GM12878 (cell line): ENCODE data around the gene DCUN1D4. TPM values are rescaled to one million over a fixed set of nuclear protein-coding genes. Genes with fewer than 3 reads are reported as not detected.

Source experiments
- ATAC-seq: fragments of 200-7000 bp; cut with Tn5 transposase; 3 replicates; pipeline ENCODE4 v1.9.1; 2020; ENCODE audit warnings: mild to moderate bottlenecking, moderate library complexity
- BruUV-seq: library from RNA; stranded (reverse); fragments of 400-500 nt; replicated peaks from 2 replicates; lab custom pipeline; 2021; lab: Mats Ljungman, UMichigan
- CTCF ChIA-PET: fragments of 300-600 bp; sonication (Branson Sonifier 250); formaldehyde crosslinking; extraction: SDS; loops from one replicate; lab custom pipeline; 2021; ENCODE audit warnings: inconsistent platforms; lab: Yijun Ruan, JAX
- POLR2A ChIA-PET: fragments of 350-600 bp; formaldehyde crosslinking; extraction: SDS; loops from one replicate; lab custom pipeline; 2021; ENCODE audit warnings: inconsistent platforms; lab: Charles Lee
- RAD21 ChIA-PET: fragments of 300-600 bp; sonication (Branson Sonifier 250); formaldehyde crosslinking; loops from one replicate; lab custom pipeline; 2023; ENCODE audit warnings: antibody characterized with exemption; ENCODE audit not compliant: unreplicated experiment; lab: Charles Lee
- SMC1A ChIA-PET: fragments of 300-600 bp; sonication (Branson Sonifier 250); formaldehyde crosslinking; loops from one replicate; lab custom pipeline; 2023; ENCODE audit not compliant: unreplicated experiment, uncharacterized antibody; lab: Charles Lee
- DNase-seq: peaks from one replicate; pipeline ENCODE4 v3.0.0-alpha.2; 2011; ENCODE audit warnings: low read depth, low spot score
- FAIRE-seq: peaks from 3 replicates; lab custom pipeline; 2011; peaks lifted over from hg19 to GRCh38; lab: Jason Lieb, UNC
- H2AFZ ChIP-seq: 2 replicates; pipeline ENCODE4 v1.6.0; 2011; ENCODE audit warnings: low read depth, low read length, control low read depth; ENCODE audit not compliant: control insufficient read depth
- H3K27ac ChIP-seq: 2 replicates; pipeline ENCODE4 v1.5.1; 2011; ENCODE audit warnings: control low read depth; ENCODE audit not compliant: control insufficient read depth, insufficient read depth
- H3K27me3 ChIP-seq, 2 experiments: replicated peaks in 1 of 2; 2 replicates each; pipeline versions ENCODE4 v1.6.0 to v1.6.1; 2011; ENCODE audit warnings: low read length in 1 of 2; ENCODE audit not compliant: control insufficient read depth in 2 of 2, insufficient read depth in 2 of 2
- H3K36me3 ChIP-seq, 2 experiments: 2 replicates each; pipeline ENCODE4 v1.5.1; 2011; ENCODE audit warnings: low read length in 1 of 2; ENCODE audit not compliant: control insufficient read depth in 2 of 2, insufficient read depth in 2 of 2
- H3K4me1 ChIP-seq: 2 replicates; pipeline ENCODE4 v1.6.1; 2011; ENCODE audit warnings: mild to moderate bottlenecking, low read length, moderate library complexity, mixed read lengths; ENCODE audit not compliant: control insufficient read depth, insufficient read depth
- H3K4me2 ChIP-seq: 2 replicates; pipeline ENCODE4 v1.6.0; 2011; ENCODE audit warnings: control low read depth; ENCODE audit not compliant: control insufficient read depth, insufficient read depth
- H3K4me3 ChIP-seq: fragments of 200-600 bp; sonication (generic); 2 replicates; pipeline ENCODE4 v1.5.1; 2016
- H3K79me2 ChIP-seq: 2 replicates; pipeline ENCODE4 v1.6.0; 2011; ENCODE audit warnings: low read length; ENCODE audit not compliant: control insufficient read depth, insufficient read depth
- H3K9ac ChIP-seq: 2 replicates; pipeline ENCODE4 v1.8.0; 2011; ENCODE audit warnings: low read length, control low read depth, mixed read lengths; ENCODE audit not compliant: control insufficient read depth, insufficient read depth
- H3K9me3 ChIP-seq: replicated peaks from 3 replicates; pipeline ENCODE4 v1.5.1; 2011; ENCODE audit warnings: mild to moderate bottlenecking, low read length; ENCODE audit not compliant: control insufficient read depth, insufficient read depth
- H4K20me1 ChIP-seq: 2 replicates; pipeline ENCODE4 v1.6.0; 2011; ENCODE audit not compliant: control insufficient read depth, insufficient read depth
- BACH1 ChIP-seq: fragments of 450-650 bp; IDR thresholded peaks from 2 replicates; pipeline ENCODE4 v1.6.1; 2017; ENCODE audit warnings: mild to moderate bottlenecking, borderline replicate concordance
- BCL11A ChIP-seq: IDR thresholded peaks from 2 replicates; pipeline ENCODE4 v1.6.1; 2011; ENCODE audit warnings: low read depth, low read length
- BHLHE40 ChIP-seq, 2 experiments: fragments of 450-650 bp in 1 of 2; IDR thresholded peaks; 2 replicates each; pipeline ENCODE4 v1.6.1; 2011 to 2017; ENCODE audit warnings: low read depth in 2 of 2, borderline replicate concordance in 1 of 2, improper control_type of control experiment in 1 of 2, low read length in 1 of 2, mild to moderate bottlenecking in 1 of 2
- BMI1 ChIP-seq: fragments of 450-650 bp; IDR thresholded peaks from 2 replicates; pipeline ENCODE4 v1.6.1; 2016; ENCODE audit warnings: mild to moderate bottlenecking, moderate library complexity, borderline replicate concordance
- CUX1 ChIP-seq: IDR thresholded peaks from 2 replicates; pipeline ENCODE4 v1.6.1; 2012; ENCODE audit warnings: improper control_type of control experiment, low read depth, low read length; ENCODE audit not compliant: insufficient replicate concordance
- HDGF ChIP-seq: fragments of 450-650 bp; IDR thresholded peaks from 2 replicates; pipeline ENCODE4 v1.6.1; 2016; ENCODE audit warnings: antibody characterized with exemption
- JUNB ChIP-seq: IDR thresholded peaks from 2 replicates; pipeline ENCODE4 v1.6.1; 2016; ENCODE audit warnings: antibody characterized with exemption, mild to moderate bottlenecking
- MEF2B ChIP-seq: fragments of 450-650 bp; IDR thresholded peaks from 2 replicates; pipeline ENCODE4 v1.6.1; 2018; ENCODE audit warnings: mild to moderate bottlenecking, moderate library complexity; ENCODE audit not compliant: partially characterized antibody, poor library complexity, severe bottlenecking
- MYC ChIP-seq: IDR thresholded peaks from 2 replicates; pipeline ENCODE4 v1.6.1; 2011; ENCODE audit warnings: mild to moderate bottlenecking, low read length, moderate library complexity, inconsistent platforms; ENCODE audit not compliant: insufficient read depth, insufficient replicate concordance, insufficient read length, severe bottlenecking
- PAX8 ChIP-seq: fragments of 450-650 bp; IDR thresholded peaks from 2 replicates; pipeline ENCODE4 v1.6.1; 2017; ENCODE audit warnings: mild to moderate bottlenecking, moderate library complexity
- RELA ChIP-seq: fragments of 450-650 bp; IDR thresholded peaks from 2 replicates; pipeline ENCODE4 v1.8.0; 2014; ENCODE audit warnings: borderline replicate concordance; ENCODE audit not compliant: partially characterized antibody
- ZBTB33 ChIP-seq: fragments of 450-650 bp; IDR thresholded peaks from 2 replicates; pipeline ENCODE4 v1.6.1; 2017; ENCODE audit warnings: mild to moderate bottlenecking
- ZNF207 ChIP-seq: fragments of 450-650 bp; IDR thresholded peaks from 2 replicates; pipeline ENCODE4 v1.6.1; 2014; ENCODE audit warnings: antibody characterized with exemption, mild to moderate bottlenecking, borderline replicate concordance
- WGBS: methylation state at CpG from one replicate; pipeline ENCODE4 v1.1.6; 2016; ENCODE audit warnings: low lambda C conversion rate; ENCODE audit not compliant: insufficient replicate concordance, insufficient coverage; ENCODE audit errors: missing lambda C conversion rate; 5-methylcytosine and 5-hydroxymethylcytosine counted together
- in situ Hi-C: fragments of 300-500 bp; cut with MboI; formaldehyde crosslinking; loops from 9 replicates; pipeline ENCODE4 v1.14.3; 2018; ENCODE audit warnings: mixed read lengths
- intact Hi-C: fragments of 100-400 bp; cut with micrococcal nuclease; formaldehyde crosslinking; loops from one replicate; pipeline ENCODE4 v1.14.2; 2022; ENCODE audit not compliant: unreplicated experiment
- polyA plus RNA-seq, 11 experiments: library from polyadenylated mRNA; depleted of rRNA in 4 of 11; unstranded in 6 of 11; stranded (reverse) in 5 of 11; fragments of >200 nt; fragmentation: Nextera tagmentation in 4 of 11; fragmentation: Illumina TruSeq in 1 of 11; extraction: Ambion mirVana in 4 of 11; extraction: Trizol in 1 of 11; gene quantifications; 1 replicate in 1 of 11; 2 replicates in 10 of 11; pipeline versions ENCODE4 v1.2.1 to v1.2.3, GENCODE V29; 2011 to 2016; ENCODE audit warnings: inconsistent platforms in 2 of 11, missing spikeins in 2 of 11, low read depth in 1 of 11
- total RNA-seq, 4 experiments: library from RNA; depleted of rRNA in 3 of 4; stranded (reverse); fragments of >200 nt in 3 of 4; fragmentation: Illumina TruSeq in 1 of 4; extraction: Trizol in 1 of 4; gene quantifications; 2 replicates each; pipeline versions ENCODE4 v1.2.1 to v1.2.3, GENCODE V29; 2013 to 2021
- TF ChIP-seq, protein P1 (sequence below): fragments of 450-650 bp; IDR thresholded peaks from 2 replicates; pipeline ENCODE4 v1.6.1; 2017; ENCODE audit warnings: mild to moderate bottlenecking, moderate library complexity

Gene DCUN1D4
- total and polyA plus RNA-seq, 10 of the 15 experiments (the other 5 are each of a cell fraction or from before 2014, with no cell fraction given), result 7.1 to 62.6 (median 16.8) TPM

DNA sequence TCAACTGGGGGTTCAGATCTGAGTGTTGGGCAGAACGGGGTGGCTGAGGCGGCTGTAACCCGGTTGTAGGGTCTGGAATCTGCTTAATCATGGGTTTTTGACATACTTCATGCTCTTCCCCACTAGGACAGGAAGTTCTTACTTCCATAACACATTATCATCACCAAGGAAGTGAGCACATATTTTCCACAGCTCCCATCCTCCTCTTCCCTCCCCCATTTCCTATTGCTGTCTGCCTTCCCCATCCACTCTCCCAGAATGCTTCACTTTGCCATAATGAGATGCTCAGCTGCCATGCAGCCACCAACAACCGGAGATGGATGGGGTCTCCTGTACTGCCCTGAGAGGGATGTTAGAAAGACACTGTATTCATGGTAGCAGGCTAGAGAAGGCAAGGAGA, 6.4 kb upstream of the DCUN1D4 start:
- in situ Hi-C loops, result no loop called here
- Histone ChIP-seq H4K20me1 (no peaks in the 10 kb centered on the region), H2AFZ (no peak overlapping the region), H3K79me2 (no peaks in the 10 kb centered on the region), H3K27me3 (no peaks in the 10 kb centered on the region), H3K4me1 (no peaks in the 10 kb centered on the region), H3K36me3 (no peaks in the 10 kb centered on the region), H3K27ac (no peak overlapping the region), H3K4me3 (no peak overlapping the region), H3K9me3 (no peaks in the 10 kb centered on the region), H3K4me2 (no peak overlapping the region), H3K9ac (no peak overlapping the region)
- WGBS, result 26% methylated on average over 4 of the region's 4 CpGs
- intact Hi-C loops, result no loop called here
- ATAC-seq, result no peak
- no peak for FAIRE-seq
- BruUV-seq, result no TSS peak
- ChIA-PET RAD21 (no interaction called here), POLR2A (no interaction called here), CTCF (interaction anchor here (0.9 kb wide), 1 partner anchor 19 kb away, joined by 3 read pairs; no protein-coding TSS in a partner anchor), SMC1A (interaction anchor here (0.8 to 1.9 kb wide), 2 partner anchors 57 to 60 kb away, joined by 3 to 5 read pairs; no protein-coding TSS in a partner anchor)
- no peak for DNase-seq
- TF ChIP-seq CUX1 (no peak), BCL11A (no peak), BHLHE40 (IDR thresholded peaks at IDR 0.05; ENCODE audit: borderline replicate concordance in 1 of 2, low read depth in 2 of 2, low read length in 1 of 2) (no peak), RELA (no peak), ZNF207 (no peak), MYC (no peak), HDGF (no peak), JUNB (no peak), BACH1 (no peak), ZBTB33 (no peak), MEF2B (no peak), PAX8 (no peak), BMI1 (no peak)
- TF ChIP-seq, protein P1, sequence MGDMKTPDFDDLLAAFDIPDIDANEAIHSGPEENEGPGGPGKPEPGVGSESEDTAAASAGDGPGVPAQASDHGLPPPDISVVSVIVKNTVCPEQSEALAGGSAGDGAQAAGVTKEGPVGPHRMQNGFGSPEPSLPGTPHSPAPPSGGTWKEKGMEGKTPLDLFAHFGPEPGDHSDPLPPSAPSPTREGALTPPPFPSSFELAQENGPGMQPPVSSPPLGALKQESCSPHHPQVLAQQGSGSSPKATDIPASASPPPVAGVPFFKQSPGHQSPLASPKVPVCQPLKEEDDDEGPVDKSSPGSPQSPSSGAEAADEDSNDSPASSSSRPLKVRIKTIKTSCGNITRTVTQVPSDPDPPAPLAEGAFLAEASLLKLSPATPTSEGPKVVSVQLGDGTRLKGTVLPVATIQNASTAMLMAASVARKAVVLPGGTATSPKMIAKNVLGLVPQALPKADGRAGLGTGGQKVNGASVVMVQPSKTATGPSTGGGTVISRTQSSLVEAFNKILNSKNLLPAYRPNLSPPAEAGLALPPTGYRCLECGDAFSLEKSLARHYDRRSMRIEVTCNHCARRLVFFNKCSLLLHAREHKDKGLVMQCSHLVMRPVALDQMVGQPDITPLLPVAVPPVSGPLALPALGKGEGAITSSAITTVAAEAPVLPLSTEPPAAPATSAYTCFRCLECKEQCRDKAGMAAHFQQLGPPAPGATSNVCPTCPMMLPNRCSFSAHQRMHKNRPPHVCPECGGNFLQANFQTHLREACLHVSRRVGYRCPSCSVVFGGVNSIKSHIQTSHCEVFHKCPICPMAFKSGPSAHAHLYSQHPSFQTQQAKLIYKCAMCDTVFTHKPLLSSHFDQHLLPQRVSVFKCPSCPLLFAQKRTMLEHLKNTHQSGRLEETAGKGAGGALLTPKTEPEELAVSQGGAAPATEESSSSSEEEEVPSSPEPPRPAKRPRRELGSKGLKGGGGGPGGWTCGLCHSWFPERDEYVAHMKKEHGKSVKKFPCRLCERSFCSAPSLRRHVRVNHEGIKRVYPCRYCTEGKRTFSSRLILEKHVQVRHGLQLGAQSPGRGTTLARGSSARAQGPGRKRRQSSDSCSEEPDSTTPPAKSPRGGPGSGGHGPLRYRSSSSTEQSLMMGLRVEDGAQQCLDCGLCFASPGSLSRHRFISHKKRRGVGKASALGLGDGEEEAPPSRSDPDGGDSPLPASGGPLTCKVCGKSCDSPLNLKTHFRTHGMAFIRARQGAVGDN, result no peak
